Skeletal muscle cell (primary cell): ENCODE data around the gene TNFRSF21.

ENCODE experiments used
- DNase-seq: peaks from one replicate; pipeline ENCODE4 v3.0.0-alpha.2; 2010; ENCODE audit warnings: low read depth
- H3K4me3 ChIP-seq: 2 replicates; pipeline ENCODE4 v1.5.1; 2011; ENCODE audit warnings: low read depth, mild to moderate bottlenecking, control low read depth, low read length, moderate library complexity

The TNFRSF21 gene

GRCh38 chr6:47195011-47195650, 114.6 kb downstream of the TNFRSF21 start:
- no peak overlapping the region for H3K4me3 ChIP-seq
- DNase-seq = peak; percentile 66

- no peak overlapping the region for H3K4me3 ChIP-seq
- DNase-seq = no peak
Measured at GRCh38 chr6:47188588-47189021, 121.1 kb downstream of the TNFRSF21 start.

GRCh38 chr6:47187893-47188587, 121.7 kb downstream of the TNFRSF21 start:
- no peak for DNase-seq

GRCh38 chr6:47187113-47187512, 122.6 kb downstream of the TNFRSF21 start:
- no peak overlapping the region for H3K4me3 ChIP-seq

More at GRCh38 chr6:47187893-47188587, 121.7 kb downstream of the TNFRSF21 start:
- H3K4me3 ChIP-seq = no peak overlapping the region

GRCh38 chr6:47182291-47182957, 127.3 kb downstream of the TNFRSF21 start:
- H3K4me3 ChIP-seq = no peak overlapping the region
- no peak for DNase-seq

More at GRCh38 chr6:47187113-47187512, 122.6 kb downstream of the TNFRSF21 start:
- DNase-seq = no peak

- no peak overlapping the region for H3K4me3 ChIP-seq
- DNase-seq = no peak
Measured at GRCh38 chr6:47181681-47182080, 128.0 kb downstream of the TNFRSF21 start.
